AG09319 (cell line): Measurements from ENCODE around the gene AREL1.

Experiments
- DNase-seq: peaks from one replicate; pipeline ENCODE4 v3.0.0-alpha.2; 2010; ENCODE audit warnings: low read depth; ENCODE audit errors: extremely low read depth
- TF ChIP-seq, protein P1 (sequence below): IDR thresholded peaks from 2 replicates; pipeline ENCODE4 v1.5.1; 2011; ENCODE audit warnings: low read depth, mild to moderate bottlenecking, inconsistent platforms, low read length, moderate library complexity

AREL1 gene

DNA sequence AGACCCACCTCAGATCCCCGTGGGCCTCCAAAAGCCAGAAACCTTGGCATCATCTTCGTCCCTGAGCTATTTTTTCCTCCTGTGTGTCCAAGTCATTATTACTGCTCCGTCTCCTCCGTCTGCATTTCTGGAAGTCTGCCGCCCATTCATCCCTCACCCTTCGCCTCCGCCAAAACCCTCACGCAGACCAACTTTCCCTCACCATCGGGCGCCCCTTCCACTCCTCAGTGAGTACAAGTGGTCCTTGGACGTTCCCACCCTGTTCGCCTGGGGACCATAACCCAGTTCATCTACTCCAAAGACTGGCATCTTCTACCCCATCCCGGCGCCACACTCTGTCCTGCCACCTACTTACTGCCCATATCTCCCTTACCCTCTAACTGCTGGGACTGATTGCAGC lies 97.1 kb downstream of the AREL1 start:
- no peak for DNase-seq
- TF ChIP-seq, protein P1, sequence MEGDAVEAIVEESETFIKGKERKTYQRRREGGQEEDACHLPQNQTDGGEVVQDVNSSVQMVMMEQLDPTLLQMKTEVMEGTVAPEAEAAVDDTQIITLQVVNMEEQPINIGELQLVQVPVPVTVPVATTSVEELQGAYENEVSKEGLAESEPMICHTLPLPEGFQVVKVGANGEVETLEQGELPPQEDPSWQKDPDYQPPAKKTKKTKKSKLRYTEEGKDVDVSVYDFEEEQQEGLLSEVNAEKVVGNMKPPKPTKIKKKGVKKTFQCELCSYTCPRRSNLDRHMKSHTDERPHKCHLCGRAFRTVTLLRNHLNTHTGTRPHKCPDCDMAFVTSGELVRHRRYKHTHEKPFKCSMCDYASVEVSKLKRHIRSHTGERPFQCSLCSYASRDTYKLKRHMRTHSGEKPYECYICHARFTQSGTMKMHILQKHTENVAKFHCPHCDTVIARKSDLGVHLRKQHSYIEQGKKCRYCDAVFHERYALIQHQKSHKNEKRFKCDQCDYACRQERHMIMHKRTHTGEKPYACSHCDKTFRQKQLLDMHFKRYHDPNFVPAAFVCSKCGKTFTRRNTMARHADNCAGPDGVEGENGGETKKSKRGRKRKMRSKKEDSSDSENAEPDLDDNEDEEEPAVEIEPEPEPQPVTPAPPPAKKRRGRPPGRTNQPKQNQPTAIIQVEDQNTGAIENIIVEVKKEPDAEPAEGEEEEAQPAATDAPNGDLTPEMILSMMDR = no peak

DNA sequence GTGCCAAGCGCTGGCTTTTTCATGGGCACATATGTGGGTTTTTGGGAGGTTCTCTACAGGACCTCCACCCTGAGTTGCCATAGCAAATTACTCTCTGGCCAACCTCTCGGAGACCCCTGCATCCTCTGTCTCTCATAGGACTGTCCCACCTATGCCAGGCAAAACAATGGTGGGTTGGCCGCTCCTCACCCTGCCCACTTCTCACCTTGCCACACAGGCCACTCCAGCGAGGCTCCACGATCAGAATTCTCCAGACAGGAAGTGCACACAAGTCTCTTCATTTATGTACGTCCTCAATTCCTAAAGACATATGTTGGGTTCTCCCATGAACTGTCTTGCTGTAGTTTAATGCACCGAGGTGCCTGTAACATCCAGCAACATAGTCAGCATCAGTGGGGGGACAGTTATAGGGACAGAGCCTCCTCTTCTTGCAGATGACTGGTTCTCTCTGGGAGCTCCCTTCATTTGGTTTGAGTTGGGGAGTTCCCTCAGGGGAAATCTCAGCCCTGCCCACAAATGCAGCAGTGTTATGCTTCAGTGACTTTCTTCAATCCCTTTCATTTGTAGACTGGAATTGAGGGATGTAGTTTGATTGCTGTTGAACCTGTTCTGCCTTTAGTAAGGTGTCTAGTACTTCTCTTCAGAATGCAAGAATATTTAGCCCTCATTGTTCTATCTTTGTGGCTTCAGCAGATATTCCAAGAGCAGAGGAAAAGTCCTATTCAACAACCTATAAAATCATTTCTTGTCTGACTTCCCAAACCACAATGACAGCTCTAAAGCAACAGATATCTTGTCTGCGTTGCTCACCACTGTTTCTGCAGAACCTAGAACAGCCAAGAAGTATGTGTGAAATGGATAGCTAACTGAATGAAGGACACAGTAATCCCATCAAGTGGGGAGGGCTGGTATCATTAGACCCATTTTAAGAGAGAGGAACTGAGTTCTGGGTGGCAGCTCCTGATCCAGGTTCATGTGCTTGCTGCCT lies 98.1 kb downstream of the AREL1 start:
- TF ChIP-seq, protein P1 = no peak
- no peak for DNase-seq

DNA sequence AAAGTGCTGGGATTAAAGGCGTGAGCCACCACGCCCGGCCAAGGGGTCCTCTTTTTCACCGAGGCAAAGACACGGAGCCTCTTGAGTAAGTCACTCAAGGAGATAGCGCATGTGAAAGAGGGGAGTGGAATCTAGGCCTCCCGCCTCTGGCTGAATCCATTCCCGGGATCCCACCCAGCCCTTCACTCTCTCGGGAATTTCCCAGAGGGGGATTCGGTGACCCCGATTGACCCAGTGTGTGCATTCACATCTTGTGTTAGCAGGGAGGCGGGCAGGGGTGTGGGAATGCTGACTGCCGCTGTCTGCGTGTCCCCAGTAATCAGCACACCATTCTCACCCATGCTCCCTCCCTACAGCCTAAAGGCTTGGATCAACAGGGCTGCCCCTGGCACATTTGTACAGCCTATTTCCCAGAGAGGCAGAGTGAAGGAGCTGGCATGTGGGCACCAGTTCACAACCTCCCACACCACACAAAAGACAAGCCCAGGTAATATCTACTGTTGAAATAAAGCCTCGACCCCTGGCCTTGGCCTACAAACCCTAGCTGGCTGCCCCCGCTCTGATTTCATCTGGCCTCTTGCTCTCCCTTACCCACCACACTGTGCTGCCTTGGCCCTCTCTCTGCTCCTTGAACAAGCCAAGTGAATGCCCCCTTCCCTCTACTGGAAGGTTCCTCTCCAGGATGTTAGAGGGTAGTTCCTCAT lies 99.5 kb downstream of the AREL1 start:
- TF ChIP-seq, protein P1 = no peak
- no peak for DNase-seq

DNA sequence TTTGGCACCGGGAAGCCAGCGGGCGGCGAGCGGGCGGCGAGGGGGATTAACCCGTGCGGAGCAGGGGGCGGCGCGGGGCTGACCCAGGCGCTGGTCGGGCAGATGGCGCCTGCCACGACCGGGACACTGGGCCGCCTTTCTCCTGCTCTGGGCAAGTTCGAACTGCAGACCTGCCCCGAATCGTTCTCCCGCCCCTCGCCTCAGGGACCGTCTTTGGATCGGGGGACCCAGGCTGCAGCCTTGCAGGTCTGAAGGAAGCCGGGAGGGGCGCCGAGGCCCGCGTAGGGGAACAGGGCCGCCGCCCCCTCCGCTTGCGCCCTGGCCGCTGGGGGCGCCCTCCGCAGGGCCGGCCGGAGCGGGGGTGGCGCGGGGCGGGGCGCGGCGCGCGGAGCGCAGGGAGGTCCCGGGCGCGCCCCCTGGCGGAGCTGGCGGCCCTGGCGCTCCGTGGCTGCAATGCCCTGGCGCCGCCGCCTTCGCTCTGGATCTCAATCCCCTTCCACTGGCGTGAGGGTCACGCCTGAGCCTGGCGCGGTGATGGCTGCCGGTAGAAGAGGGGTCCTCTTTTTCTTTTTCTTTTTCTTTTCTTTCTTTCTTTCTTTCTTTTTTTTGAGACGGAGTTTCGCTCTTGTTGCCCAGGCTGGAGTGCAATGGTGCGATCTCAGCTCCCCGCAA lies 100.4 kb downstream of the AREL1 start:
- TF ChIP-seq, protein P1 = peak; percentile 48

DNA sequence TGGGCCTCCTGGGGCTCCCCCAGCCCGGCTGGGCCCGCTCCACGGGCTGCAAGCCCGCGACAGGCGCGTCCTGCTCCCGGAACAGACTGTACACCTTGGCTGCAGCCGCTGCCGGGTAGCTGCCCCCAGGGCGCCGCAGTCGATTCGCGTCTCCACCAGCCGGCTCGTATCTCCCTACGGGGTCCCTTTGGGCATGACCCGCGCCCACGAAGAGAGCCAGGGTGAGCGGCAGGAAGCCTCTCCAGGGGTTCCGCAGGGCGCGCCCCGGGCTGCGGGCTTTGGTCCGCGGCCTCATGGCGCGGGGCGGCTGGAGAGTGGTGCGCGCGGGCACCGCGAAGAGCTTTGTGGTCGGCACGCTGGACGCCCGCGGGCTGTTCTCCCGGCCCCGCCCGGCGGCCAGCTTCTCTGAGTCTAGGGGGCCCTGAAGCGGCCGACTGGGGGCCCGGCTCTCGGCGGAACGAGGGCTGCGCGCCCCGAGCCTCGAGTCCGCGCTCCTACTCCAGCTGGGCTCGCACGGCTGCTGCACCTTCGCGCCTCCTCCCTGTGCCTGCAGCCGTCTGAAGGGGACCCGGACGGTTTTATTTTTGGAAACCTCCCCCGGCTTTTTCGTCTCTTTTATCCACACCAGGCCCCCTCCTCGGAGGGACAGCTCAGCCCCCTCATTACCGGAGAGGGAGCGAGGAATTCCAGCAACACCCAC lies 101.1 kb downstream of the AREL1 start, which contains the start of gene LTBP2:
Gene LTBP2 (minus strand): TSS at position 588 of the 700 bp plus-strand sequence. CDS start 293 bp downstream, at position 295.
- DNase-seq = no peak
- TF ChIP-seq, protein P1 = no peak

More for the DNA sequence above, 100.4 kb downstream of the AREL1 start:
- DNase-seq = peak; percentile 56
